HG03354 (cell line): Measurements from ENCODE around the gene NEK6.

Experiments
- ATAC-seq: cut with Tn5 transposase; IDR thresholded peaks from one replicate; pipeline ENCODE4 v1.9.1; 2021; ENCODE audit warnings: mild to moderate bottlenecking; ENCODE audit not compliant: unreplicated experiment, poor library complexity, severe bottlenecking

NEK6 gene

GRCh38 chr9:124291801-124292396 lies 34.1 kb downstream of the NEK6 start:
- peak; percentile 42 for ATAC-seq

- no peak for ATAC-seq
These were observed 35.2 kb downstream of the NEK6 start for GRCh38 chr9:124292696-124293593.

DNA sequence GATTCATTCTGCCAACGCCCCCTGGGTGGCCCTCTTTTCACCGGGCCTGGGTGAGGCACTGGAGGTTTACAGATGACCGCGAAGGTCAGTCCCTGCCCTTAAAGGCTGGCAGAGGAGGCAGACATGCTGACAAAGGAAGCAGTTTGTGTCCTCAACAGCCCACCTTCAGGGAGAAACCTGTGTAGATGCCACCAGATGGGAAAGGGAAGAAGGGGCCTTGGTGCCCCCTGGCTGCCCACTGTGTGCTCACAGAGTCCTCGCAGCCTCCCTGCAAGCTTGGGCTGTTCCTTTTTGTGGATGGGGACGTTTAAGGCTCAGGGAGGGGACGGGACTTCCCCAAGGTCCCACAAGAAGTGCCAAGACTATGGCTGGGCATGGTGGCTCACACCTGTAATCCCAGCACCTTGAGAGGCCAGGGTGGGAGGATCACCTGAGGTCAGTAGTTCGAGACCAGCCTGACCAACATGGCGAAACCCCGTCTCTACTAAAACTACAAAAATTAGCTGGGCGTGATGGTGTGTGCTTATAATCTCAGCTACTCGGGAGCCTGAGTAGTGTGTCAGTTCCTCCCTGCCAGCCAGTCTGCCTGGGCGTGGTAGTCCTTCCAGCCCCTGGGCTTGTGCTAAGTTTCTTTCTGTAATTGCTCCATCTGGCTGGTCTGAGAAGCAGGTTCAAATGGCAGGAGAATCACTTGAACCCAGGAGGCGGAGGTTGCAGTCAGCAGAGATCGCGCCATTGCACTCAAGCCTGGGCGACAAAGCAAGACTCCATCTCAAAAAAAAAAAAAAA lies 36.2 kb downstream of the NEK6 start:
- ATAC-seq = no peak

GRCh38 chr9:124295159-124295794 lies 37.5 kb downstream of the NEK6 start:
- no peak for ATAC-seq

- ATAC-seq = no peak
These were observed 38.3 kb downstream of the NEK6 start for GRCh38 chr9:124296094-124296493.

DNA sequence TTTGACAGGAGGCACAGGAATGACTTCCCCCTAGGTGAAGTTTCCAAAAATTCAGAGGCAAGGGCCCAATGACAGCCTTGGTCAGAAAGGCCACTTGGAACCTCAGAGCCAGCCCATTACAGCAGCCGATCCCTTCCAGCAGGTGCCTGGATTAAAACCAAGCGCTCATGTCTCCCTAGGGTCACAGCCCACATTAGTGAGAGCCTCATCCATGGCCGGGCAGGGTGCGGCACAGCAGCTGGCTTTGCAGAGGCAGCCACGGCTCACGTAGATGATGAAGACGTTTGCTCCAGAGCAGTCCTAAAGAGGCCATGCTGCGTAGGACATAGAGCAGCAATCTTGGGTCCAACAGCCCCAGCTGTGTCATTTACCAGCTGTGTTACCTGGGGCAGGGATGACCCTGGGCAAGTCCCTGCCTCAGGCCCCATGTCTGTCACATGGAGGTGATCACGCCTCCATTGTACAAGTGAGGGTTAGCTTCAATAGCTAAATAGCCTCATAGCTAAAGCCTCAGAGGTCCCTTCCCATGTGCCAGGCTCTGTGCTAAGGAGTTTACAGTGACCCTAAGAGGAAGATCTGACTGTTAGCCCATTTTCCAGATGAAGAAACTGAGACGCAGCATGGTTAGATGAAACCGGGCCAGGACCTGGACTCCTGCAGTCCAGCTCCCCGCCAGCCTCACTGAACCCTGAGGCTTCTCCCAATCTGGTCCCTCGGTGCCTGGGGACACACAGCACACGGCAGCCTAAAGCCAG lies 39.2 kb downstream of the NEK6 start:
- ATAC-seq = no peak

- no peak for ATAC-seq
These were observed 39.8 kb downstream of the NEK6 start for GRCh38 chr9:124297551-124297901.

DNA sequence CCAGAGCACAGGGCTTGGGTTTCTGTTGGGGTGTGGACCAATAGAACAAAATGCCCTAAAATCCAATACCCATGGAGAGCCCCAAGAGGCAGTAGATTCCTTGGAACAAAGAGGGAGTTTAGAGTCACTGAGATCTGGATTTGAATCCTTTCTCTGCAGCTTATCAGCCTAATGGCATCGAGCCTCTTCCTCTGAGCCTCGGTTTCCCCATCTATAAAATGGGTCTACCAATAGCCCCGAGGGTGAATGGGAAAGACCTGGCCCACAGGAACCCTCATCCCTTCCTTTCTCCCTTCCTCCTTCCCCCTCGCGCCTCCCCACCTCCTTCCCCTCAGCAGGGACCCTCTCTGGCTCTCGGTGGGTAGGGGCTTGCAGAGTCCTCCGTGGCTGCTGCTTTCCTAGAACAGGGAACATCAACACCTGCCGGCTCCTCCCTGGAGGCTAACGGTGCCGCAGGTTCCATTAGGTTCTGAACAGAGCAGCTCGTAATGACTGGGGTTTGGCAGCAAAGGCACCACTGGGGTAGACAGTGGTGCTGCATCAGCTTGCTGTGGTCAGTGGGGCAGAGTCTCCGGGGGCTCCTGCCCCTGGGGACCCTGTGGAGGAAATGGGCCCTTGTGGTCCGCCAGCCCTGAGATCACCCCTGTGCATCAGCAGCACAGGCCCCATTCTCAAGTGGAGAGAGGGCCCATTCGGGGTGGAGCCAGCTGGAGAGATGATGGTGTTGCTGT lies 40.3 kb downstream of the NEK6 start:
- no peak for ATAC-seq

- no peak for ATAC-seq
These were observed 41.0 kb downstream of the NEK6 start for GRCh38 chr9:124298646-124299235.

- no peak for ATAC-seq
These were observed 41.9 kb downstream of the NEK6 start for GRCh38 chr9:124299515-124300090.

DNA sequence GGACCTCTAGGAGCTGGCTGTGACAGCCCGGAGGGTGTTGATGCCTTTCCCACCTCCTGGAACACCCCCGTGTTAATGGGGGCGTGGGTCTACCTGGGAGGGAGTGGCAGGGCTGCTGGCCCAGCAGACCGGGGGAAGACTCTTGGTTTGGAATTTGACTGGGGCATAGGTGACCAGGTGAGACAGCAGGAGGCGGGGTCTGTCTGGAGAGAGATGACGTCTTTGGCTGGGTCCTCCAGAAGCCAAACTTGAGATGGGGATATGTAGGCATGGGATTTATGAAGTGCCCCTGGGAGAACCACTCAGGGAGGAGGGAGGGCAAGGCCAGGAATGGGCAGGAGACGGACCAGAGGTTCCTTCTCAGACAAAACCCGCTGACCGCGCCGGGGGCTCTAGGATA lies 42.6 kb downstream of the NEK6 start:
- no peak for ATAC-seq

DNA sequence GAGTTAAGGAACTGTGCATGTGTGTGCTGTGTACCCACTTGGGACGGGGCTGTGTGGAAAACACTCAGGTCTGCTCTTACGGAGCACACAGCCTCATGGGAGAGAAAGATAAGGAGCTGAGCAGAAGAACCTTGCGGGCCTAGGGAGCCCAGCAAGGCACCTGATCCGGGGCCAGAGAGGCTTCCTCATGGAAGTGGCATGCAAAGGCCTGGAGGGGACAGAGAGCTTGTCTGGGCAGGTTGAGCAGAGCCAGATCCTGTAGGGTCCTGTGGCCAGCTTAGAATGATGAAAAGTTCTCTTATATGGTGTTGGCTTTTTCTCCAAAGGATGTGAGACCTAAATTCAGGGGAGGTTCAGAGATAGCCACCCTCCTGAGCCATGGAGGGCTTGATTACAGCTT lies 45.2 kb downstream of the NEK6 start:
- ATAC-seq = no peak

DNA sequence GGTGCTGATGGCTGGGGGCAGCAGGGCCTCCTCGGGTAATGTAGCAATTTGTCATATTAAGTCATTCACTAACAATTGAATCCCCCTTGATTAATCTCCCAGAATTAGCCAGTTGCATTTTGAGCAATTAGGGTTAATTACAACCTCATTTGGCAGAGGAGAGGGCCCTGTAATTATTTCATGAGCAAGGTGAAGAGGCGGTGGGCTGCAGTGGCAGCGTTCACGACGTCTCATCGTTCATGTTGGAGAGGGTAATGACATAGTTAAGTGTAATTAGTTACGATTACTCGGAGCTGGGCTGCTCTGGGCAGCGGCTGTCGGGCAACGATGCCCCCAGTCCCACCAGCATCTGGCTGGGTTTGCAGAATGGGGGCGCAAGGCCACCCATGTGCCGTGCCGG lies 46.0 kb downstream of the NEK6 start:
- no peak for ATAC-seq

GRCh38 chr9:124304285-124304684 lies 46.5 kb downstream of the NEK6 start:
- no peak for ATAC-seq

GRCh38 chr9:124306098-124306735 lies 48.5 kb downstream of the NEK6 start:
- ATAC-seq = no peak

DNA sequence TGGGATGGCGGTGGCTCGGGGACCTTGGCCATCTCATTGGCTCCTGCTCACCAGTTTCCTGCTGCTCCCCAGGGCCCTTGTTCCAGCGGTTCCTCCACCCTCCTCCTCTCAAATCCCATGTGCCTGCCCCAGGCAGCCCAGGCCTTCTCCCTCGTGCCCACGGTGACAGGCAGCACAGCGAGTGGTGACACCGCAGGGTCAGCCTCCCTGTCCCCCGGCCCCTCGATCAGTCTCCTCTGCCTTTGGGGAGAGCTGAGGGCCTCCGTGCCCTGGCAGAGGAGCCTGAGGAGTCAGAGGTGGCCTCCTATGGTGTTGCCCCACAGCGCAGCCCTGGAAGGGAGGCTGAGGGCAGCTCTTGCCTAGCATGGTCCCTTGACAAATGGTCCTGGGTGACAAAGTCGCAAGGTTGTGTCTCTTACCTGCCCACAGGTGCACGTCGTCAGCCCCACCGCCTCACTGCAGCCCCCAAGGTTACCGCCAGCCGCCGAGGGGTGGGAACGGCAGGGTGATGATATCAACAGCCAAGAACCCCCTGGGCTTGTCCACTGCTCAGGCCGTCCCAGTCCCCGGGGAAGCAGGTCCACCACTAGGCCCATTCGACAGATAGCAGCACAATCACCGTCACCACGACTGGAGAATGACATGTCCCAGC lies 49.8 kb downstream of the NEK6 start:
- no peak for ATAC-seq
